Keratinocyte (primary cell): Measurements from ENCODE around the gene GPC4. TPM values are rescaled to one million over a fixed set of nuclear protein-coding genes. Genes with fewer than 3 reads are reported as not detected.
A peak's percentile ranks its signal among the peaks of the same experiment; 100 is the strongest.

Experiments
- DNase-seq: peaks from one replicate; pipeline ENCODE4 v3.0.0-alpha.2; 2011; ENCODE audit warnings: low read depth, missing footprints, low spot score
- FAIRE-seq: peaks from 2 replicates; lab custom pipeline; 2011; peaks lifted over from hg19 to GRCh38; lab: Jason Lieb, UNC
- H2AFZ ChIP-seq: 2 replicates; pipeline ENCODE4 v1.6.0; 2012; ENCODE audit warnings: low read length, control low read depth, inconsistent platforms; ENCODE audit not compliant: control insufficient read depth
- H3K27ac ChIP-seq: 2 replicates; pipeline ENCODE4 v1.5.1; 2011; ENCODE audit warnings: low read length; ENCODE audit not compliant: control insufficient read depth, insufficient read depth
- H3K27me3 ChIP-seq: 3 replicates; pipeline ENCODE4 v1.6.0; 2011; ENCODE audit warnings: low read length; ENCODE audit not compliant: control insufficient read depth, insufficient read depth; ENCODE audit errors: extremely low read depth
- H3K36me3 ChIP-seq, 2 experiments: 2 replicates in 1 of 2; 3 replicates in 1 of 2; pipeline ENCODE4 v1.5.1; 2011; ENCODE audit warnings: low read length in 2 of 2, mild to moderate bottlenecking in 1 of 2; ENCODE audit not compliant: control insufficient read depth in 2 of 2, insufficient read depth in 2 of 2; ENCODE audit errors: extremely low read depth in 1 of 2
- H3K4me1 ChIP-seq: 3 replicates; pipeline ENCODE4 v1.5.1; 2011; ENCODE audit warnings: low read length; ENCODE audit not compliant: control insufficient read depth, insufficient read depth; ENCODE audit errors: extremely low read depth
- H3K4me2 ChIP-seq: 3 replicates; pipeline ENCODE4 v1.6.0; 2011; ENCODE audit warnings: low read depth, low read length; ENCODE audit not compliant: control insufficient read depth, insufficient read depth; ENCODE audit errors: extremely low read depth
- H3K4me3 ChIP-seq, 3 experiments: fragments of 200-600 bp in 1 of 3; sonication (generic) in 1 of 3; 2 replicates in 2 of 3; 3 replicates in 1 of 3; pipeline ENCODE4 v1.5.1; 2011 to 2016; ENCODE audit warnings: low read length in 3 of 3, mild to moderate bottlenecking in 3 of 3, control low read depth in 2 of 3, inconsistent platforms in 1 of 3, low read depth in 1 of 3, mixed read lengths in 1 of 3, mixed run types in 1 of 3, moderate library complexity in 1 of 3; ENCODE audit not compliant: control insufficient read depth in 2 of 3, insufficient read depth in 2 of 3; ENCODE audit errors: extremely low read depth in 1 of 3
- H3K79me2 ChIP-seq: 2 replicates; pipeline ENCODE4 v1.6.0; 2012; ENCODE audit warnings: low read length; ENCODE audit not compliant: control insufficient read depth, insufficient read depth
- H3K9ac ChIP-seq: 3 replicates; pipeline ENCODE4 v1.6.0; 2011; ENCODE audit warnings: low read length; ENCODE audit not compliant: control insufficient read depth, insufficient read depth; ENCODE audit errors: extremely low read depth
- H3K9me1 ChIP-seq: 3 replicates; pipeline ENCODE4 v1.6.0; 2011; ENCODE audit warnings: low read length; ENCODE audit not compliant: control insufficient read depth, insufficient read depth; ENCODE audit errors: extremely low read depth
- H3K9me3 ChIP-seq: 2 replicates; pipeline ENCODE4 v1.5.1; 2012; ENCODE audit warnings: low read depth, low read length; ENCODE audit not compliant: control insufficient read depth
- H4K20me1 ChIP-seq: 3 replicates; pipeline ENCODE4 v1.6.0; 2011; ENCODE audit warnings: low read length; ENCODE audit not compliant: control insufficient read depth, insufficient read depth; ENCODE audit errors: extremely low read depth
- CTCF ChIP-seq, 3 experiments: IDR thresholded peaks in 1 of 3; conservative IDR thresholded peaks in 1 of 3; optimal IDR thresholded peaks in 1 of 3; 2 replicates in 2 of 3; 3 replicates in 1 of 3; pipeline versions ENCODE3 to v1.5.1; 2011; ENCODE audit warnings: low read length in 3 of 3, mild to moderate bottlenecking in 3 of 3, moderate library complexity in 2 of 3, control low read depth in 1 of 3, inconsistent platforms in 1 of 3; ENCODE audit not compliant: insufficient read depth in 2 of 3; ENCODE audit errors: extremely low read depth in 1 of 3
- EZH2 ChIP-seq: IDR thresholded peaks from one replicate; pipeline ENCODE4 v1.6.1; 2012; ENCODE audit warnings: inconsistent platforms, mild to moderate bottlenecking, low read length, moderate library complexity
- dilution Hi-C: fragments of 300-500 bp; cut with MboI; formaldehyde crosslinking; loops from one replicate; pipeline ENCODE4 v1.7.0; 2020; ENCODE audit warnings: low sequenced_read_pairs; ENCODE audit not compliant: extremely low pct_ligation_motif_present
- polyA plus RNA-seq, 5 experiments: library from polyadenylated mRNA; depleted of rRNA in 3 of 5; stranded (reverse) in 3 of 5; stranded (forward) in 1 of 5; unstranded in 1 of 5; fragments of >200 nt; gene quantifications; 1 replicate in 1 of 5; 2 replicates in 3 of 5; 3 replicates in 1 of 5; pipeline versions ENCODE4 v1.2.1 to v1.2.3, GENCODE V29; 2011 to 2012; ENCODE audit warnings: missing spikeins in 2 of 5, low read depth in 1 of 5, low replicate concordance in 1 of 5

GPC4 gene
- polyA plus RNA-seq, 1 donor (not counting 4 experiments of a cell fraction or from before 2014, with no cell fraction given) = 0.76 TPM

DNA sequence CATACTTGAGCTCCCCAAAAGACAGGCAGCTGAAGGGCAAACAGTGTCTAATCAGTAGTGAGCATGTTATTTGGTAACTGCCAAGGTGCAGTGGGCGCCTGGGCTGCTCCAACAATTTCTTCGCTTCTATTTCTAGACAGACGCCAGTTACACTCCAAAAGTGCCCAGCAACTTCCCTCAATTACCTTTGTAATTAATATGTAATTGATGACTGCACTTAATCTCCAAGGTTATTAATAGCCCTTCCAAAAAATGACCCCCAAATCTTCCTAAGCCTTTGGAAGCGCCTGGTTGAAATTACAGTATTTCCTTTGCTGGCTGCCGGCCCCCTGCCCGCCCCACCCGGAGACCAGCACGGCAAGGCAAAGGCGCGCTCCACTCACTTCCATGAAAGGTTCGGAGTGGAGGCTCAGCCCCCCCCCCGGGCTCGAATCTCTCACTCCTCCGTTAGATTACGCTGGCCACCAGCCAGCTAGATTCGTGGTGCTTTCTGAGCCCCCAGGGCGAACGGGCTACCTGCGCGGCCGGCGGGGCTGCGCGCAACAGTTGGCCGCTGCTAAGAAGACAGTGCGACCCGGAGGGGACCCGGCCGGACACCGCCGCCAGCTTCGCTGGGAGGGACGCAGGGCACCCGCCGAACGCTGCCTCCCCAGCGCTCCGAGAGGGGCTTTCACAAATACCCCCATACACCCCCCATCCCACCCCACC is 1.9 kb downstream of the GPC4 start:
- no peak overlapping the region for H3K27ac ChIP-seq
- peaks cover 34% of the 10 kb centered on the region for H3K27me3 ChIP-seq
- TF ChIP-seq EZH2 (no peak), CTCF (optimal IDR thresholded peaks at IDR 0.05 in 1 of 3, IDR thresholded peaks at IDR 0.05 in 1 of 3, conservative IDR thresholded peaks at IDR 0.05 in 1 of 3; ENCODE audit: extremely low read depth in 1 of 3, insufficient read depth in 2 of 3, low read length in 3 of 3) (no peak)
- H3K9ac ChIP-seq = no peak overlapping the region
- H2AFZ ChIP-seq = no peak overlapping the region
- no peaks in the 10 kb centered on the region for H3K36me3 ChIP-seq
- H3K4me3 ChIP-seq = peak overlapping the region in 1 of 3 experiments; percentile 16
- FAIRE-seq = no peak
- no peaks in the 10 kb centered on the region for H3K9me3 ChIP-seq
- no peaks in the 10 kb centered on the region for H3K79me2 ChIP-seq
- no peak for DNase-seq
- no peaks in the 10 kb centered on the region for H3K4me1 ChIP-seq
- H3K4me2 ChIP-seq = no peak overlapping the region
- dilution Hi-C loops = no loop called here
- no peaks in the 10 kb centered on the region for H3K9me1 ChIP-seq
- peaks cover 4% of the 10 kb centered on the region for H4K20me1 ChIP-seq

DNA sequence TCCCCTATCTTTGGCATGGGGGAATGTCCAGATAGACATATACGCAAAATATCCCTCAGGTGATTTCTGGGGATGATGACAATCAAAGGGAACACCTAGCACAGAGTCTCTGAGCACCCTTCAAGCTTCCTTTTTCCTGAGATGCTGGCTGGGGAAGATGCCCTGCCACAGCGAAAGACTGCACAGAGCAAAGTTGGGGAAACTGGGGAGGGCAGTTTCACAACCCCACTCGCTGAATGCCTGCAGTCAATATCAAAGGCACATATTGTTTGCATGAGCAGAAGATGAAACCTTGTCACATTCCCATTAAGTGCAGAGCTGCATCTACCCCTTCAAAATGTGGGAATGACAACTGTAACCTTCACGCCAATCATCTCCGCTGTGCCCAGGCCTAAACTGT is 2.6 kb downstream of the GPC4 start:
- Histone ChIP-seq H3K4me3 (no peak overlapping the region), H3K27ac (no peak overlapping the region), H3K4me2 (no peak overlapping the region), H4K20me1 (peaks cover 4% of the 10 kb centered on the region), H3K4me1 (no peaks in the 10 kb centered on the region), H3K36me3 (no peaks in the 10 kb centered on the region), H3K9me1 (no peaks in the 10 kb centered on the region), H3K9me3 (no peaks in the 10 kb centered on the region), H2AFZ (no peak overlapping the region), H3K9ac (no peak overlapping the region), H3K79me2 (no peaks in the 10 kb centered on the region), H3K27me3 (peaks cover 34% of the 10 kb centered on the region)
- dilution Hi-C loops = no loop called here
- FAIRE-seq = no peak
- TF ChIP-seq EZH2 (no peak), CTCF (optimal IDR thresholded peaks at IDR 0.05 in 1 of 3, IDR thresholded peaks at IDR 0.05 in 1 of 3, conservative IDR thresholded peaks at IDR 0.05 in 1 of 3; ENCODE audit: extremely low read depth in 1 of 3, insufficient read depth in 2 of 3, low read length in 3 of 3) (no peak)
- no peak for DNase-seq
